ENCODE results near the gene TMEM243. TPM values are rescaled to one million over a fixed set of nuclear protein-coding genes. Genes with fewer than 3 reads are reported as not detected.

Gene TMEM243
- total and polyA plus RNA-seq, 2 of the 4 experiments (the other 2 are of a cell fraction): 28.7 to 31.1 TPM

GRCh38 chr7:87199700-87200450, 19.7 kb downstream of the TMEM243 start:
- Histone ChIP-seq H4K20me1 (ENCODE audit: insufficient read depth, low read length) (peaks cover 4% of the 10 kb centered on the region; the same call in 1 of the 2 replicates), H2BK120ac (ENCODE audit: low read depth, low read length) (no peak overlapping the region), H3K27ac (ENCODE audit: insufficient read depth, low read length) (no peak overlapping the region), H3K56ac (ENCODE audit: extremely low read depth, insufficient read depth, low read length) (no peak overlapping the region), H3K14ac (replicated peaks; ENCODE audit: low read depth, low read length) (no peak overlapping the region), H2AK5ac (ENCODE audit: low read depth, low read length) (no peak overlapping the region), H4K91ac (ENCODE audit: insufficient read depth, low read depth, low read length) (no peak overlapping the region), H3K9me1 (ENCODE audit: insufficient read depth, low read length) (no peaks in the 10 kb centered on the region), H3K4ac (ENCODE audit: low read depth, low read length) (no peak overlapping the region), H3K79me1 (ENCODE audit: low read depth in 1 of 2, low read length in 2 of 2) (peaks cover 17 to 45% of the 10 kb centered on the region in 2 experiments), H4K8ac (ENCODE audit: low read depth in 2 of 2, low read length in 2 of 2) (no peak overlapping the region), H3K27me3 (ENCODE audit: control insufficient read depth, insufficient read depth, low read length) (no peaks in the 10 kb centered on the region), H2AK9ac (replicated peaks; ENCODE audit: low read depth, low read length, poor library complexity) (no peak overlapping the region), H3K18ac (ENCODE audit: low read depth, low read length) (no peak overlapping the region), H3K4me2 (ENCODE audit: low read depth, low read length) (no peak overlapping the region), H4K5ac (ENCODE audit: low read depth, low read length) (no peak overlapping the region; the same call in 1 of the 2 replicates), H2BK20ac (ENCODE audit: low read depth, low read length) (no peak overlapping the region), H3K9me3 (ENCODE audit: control insufficient read depth, insufficient read depth, low read length) (peaks cover 5% of the 10 kb centered on the region; the same call in 1 of the 2 replicates), H3K4me1 (ENCODE audit: control insufficient read depth, insufficient read depth, low read length) (no peaks in the 10 kb centered on the region), H2AFZ (replicated peaks; ENCODE audit: low read length, poor library complexity) (no peak overlapping the region), H2BK5ac (ENCODE audit: low read depth, low read length, poor library complexity, severe bottlenecking) (no peak overlapping the region), H3K23ac (ENCODE audit: low read depth, low read length) (no peak overlapping the region), H3K36me3 (ENCODE audit: control insufficient read depth, insufficient read depth, low read length) (peaks cover 30% of the 10 kb centered on the region), H3K9ac (ENCODE audit: low read depth, low read length) (no peak overlapping the region), H3K4me3 (ENCODE audit: insufficient read depth, low read depth, low read length) (no peak overlapping the region), H2BK15ac (ENCODE audit: low read depth, low read length) (no peak overlapping the region)
- in situ Hi-C loops (cut with MboI; ENCODE audit: low sequenced_read_pairs) (no loop called here), intact Hi-C loops (cut with micrococcal nuclease) (loop anchor here (10.0 kb wide), 1 partner anchor 185 kb away; no protein-coding TSS in a partner anchor), dilution Hi-C loops (cut with HindIII; ENCODE audit: low sequenced_read_pairs, unreplicated experiment) (no loop called here)
- DNase-seq (no peak), ATAC-seq (ENCODE audit: low read depth) (no peak)
- CTCF ChIA-PET: no interaction called here
- TF ChIP-seq NFE2L2 (IDR thresholded peaks at IDR 0.05; ENCODE audit: low read depth, low read length) (no peak), RCOR1 (IDR thresholded peaks at IDR 0.05; ENCODE audit: insufficient replicate concordance, low read length) (no peak), MAZ (IDR thresholded peaks at IDR 0.05; ENCODE audit: borderline replicate concordance, low read depth, low read length) (no peak), ELK1 (IDR thresholded peaks at IDR 0.05; ENCODE audit: borderline replicate concordance, low read depth, low read length) (no peak), USF2 (IDR thresholded peaks at IDR 0.05; ENCODE audit: low read depth, low read length) (no peak), RFX5 (IDR thresholded peaks at IDR 0.05; ENCODE audit: low read depth, low read length) (no peak), FOS (IDR thresholded peaks at IDR 0.05; ENCODE audit: low read depth, low read length) (no peak), CEBPB (IDR thresholded peaks at IDR 0.05; ENCODE audit: low read depth, low read length) (no peak)
- POLR2A ChIA-PET (ENCODE audit: unreplicated experiment): no interaction called here
- no TSS peak for BruUV-seq (replicated peaks)
- WGBS, 2 experiments (ENCODE audit: extremely low coverage in 2 of 2, insufficient read length in 1 of 2): no CpG with 5 or more reads among the region's 6 CpGs

Data from IMR-90 (cell line).